Measurements from ENCODE around the gene LARGE1.
A peak's percentile ranks its signal among the peaks of the same experiment; 100 is the strongest.

LARGE1 gene

GRCh38 chr22:33853200-33854097, 66.8 kb downstream of the LARGE1 start:
- peak overlapping the region; percentile 46 to 94 for H3K4me3 ChIP-seq (ENCODE audit: low read depth in 1 of 2, low read length in 2 of 2)
- peaks cover 37% of the 10 kb centered on the region for H3K4me1 ChIP-seq (ENCODE audit: insufficient read depth, low read length)
- no peaks in the 10 kb centered on the region for H3K27me3 ChIP-seq (ENCODE audit: control insufficient read depth in 1 of 2, insufficient read depth in 2 of 2, low read length in 2 of 2)
- peak overlapping the region; percentile 67 for H3K27ac ChIP-seq (ENCODE audit: low read depth, low read length)
- H3K9ac ChIP-seq (ENCODE audit: low read length) = peak overlapping the region; percentile 49
- no peaks in the 10 kb centered on the region for H3K9me3 ChIP-seq (ENCODE audit: low read length)
- H3K36me3 ChIP-seq (ENCODE audit: insufficient read depth, low read length) = no peaks in the 10 kb centered on the region

GRCh38 chr22:33851821-33852384, 68.4 kb downstream of the LARGE1 start:
- Histone ChIP-seq H3K27ac (ENCODE audit: low read depth, low read length) (no peak overlapping the region), H3K9ac (ENCODE audit: low read length) (no peak overlapping the region), H3K4me1 (ENCODE audit: insufficient read depth, low read length) (peaks cover 37% of the 10 kb centered on the region), H3K9me3 (ENCODE audit: low read length) (no peaks in the 10 kb centered on the region), H3K36me3 (ENCODE audit: insufficient read depth, low read length) (no peaks in the 10 kb centered on the region), H3K4me3 (ENCODE audit: low read depth in 1 of 2, low read length in 2 of 2) (no peak overlapping the region), H3K27me3 (ENCODE audit: control insufficient read depth in 1 of 2, insufficient read depth in 2 of 2, low read length in 2 of 2) (no peaks in the 10 kb centered on the region)

- Histone ChIP-seq H3K27ac (ENCODE audit: low read depth, low read length) (no peak overlapping the region), H3K9ac (ENCODE audit: low read length) (no peak overlapping the region)
Observed at GRCh38 chr22:33851240-33851639, 69.0 kb downstream of the LARGE1 start.

GRCh38 chr22:33850724-33851123, 69.6 kb downstream of the LARGE1 start:
- Histone ChIP-seq H3K9me3 (ENCODE audit: low read length) (no peaks in the 10 kb centered on the region), H3K4me1 (ENCODE audit: insufficient read depth, low read length) (peaks cover 37% of the 10 kb centered on the region), H3K27ac (ENCODE audit: low read depth, low read length) (no peak overlapping the region), H3K27me3 (ENCODE audit: control insufficient read depth in 1 of 2, insufficient read depth in 2 of 2, low read length in 2 of 2) (no peaks in the 10 kb centered on the region), H3K9ac (ENCODE audit: low read length) (no peak overlapping the region), H3K36me3 (ENCODE audit: insufficient read depth, low read length) (no peaks in the 10 kb centered on the region), H3K4me3 (ENCODE audit: low read depth in 1 of 2, low read length in 2 of 2) (no peak overlapping the region)

More at GRCh38 chr22:33851240-33851639, 69.0 kb downstream of the LARGE1 start:
- Histone ChIP-seq H3K4me3 (ENCODE audit: low read depth in 1 of 2, low read length in 2 of 2) (no peak overlapping the region), H3K4me1 (ENCODE audit: insufficient read depth, low read length) (peaks cover 37% of the 10 kb centered on the region), H3K27me3 (ENCODE audit: control insufficient read depth in 1 of 2, insufficient read depth in 2 of 2, low read length in 2 of 2) (no peaks in the 10 kb centered on the region), H3K9me3 (ENCODE audit: low read length) (no peaks in the 10 kb centered on the region), H3K36me3 (ENCODE audit: insufficient read depth, low read length) (no peaks in the 10 kb centered on the region)

DNA sequence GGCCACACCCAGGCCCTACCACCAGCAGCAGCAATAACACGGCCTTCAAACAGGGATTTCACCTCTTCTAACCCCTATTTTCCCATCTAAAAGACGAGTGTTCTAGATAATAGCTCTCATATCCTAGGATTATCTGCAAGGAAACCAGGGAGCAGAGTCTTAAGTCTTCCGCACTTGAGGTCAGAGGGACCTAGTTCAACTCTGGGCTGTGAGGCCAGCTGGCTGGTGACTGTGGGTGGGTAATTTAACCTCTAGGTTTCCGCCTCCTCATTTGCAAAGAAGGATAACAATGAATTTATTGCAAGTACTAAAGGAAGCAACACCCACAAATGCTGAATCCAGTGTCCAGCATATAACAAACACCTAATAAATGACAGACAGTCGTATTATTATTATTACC, 70.1 kb downstream of the LARGE1 start:
- H3K27me3 ChIP-seq (ENCODE audit: control insufficient read depth in 1 of 2, insufficient read depth in 2 of 2, low read length in 2 of 2) = no peaks in the 10 kb centered on the region
- no peak overlapping the region for H3K4me3 ChIP-seq (ENCODE audit: low read depth in 1 of 2, low read length in 2 of 2)
- no peaks in the 10 kb centered on the region for H3K36me3 ChIP-seq (ENCODE audit: insufficient read depth, low read length)
- no peak overlapping the region for H3K9ac ChIP-seq (ENCODE audit: low read length)
- peaks cover 37% of the 10 kb centered on the region for H3K4me1 ChIP-seq (ENCODE audit: insufficient read depth, low read length)
- no peak overlapping the region for H3K27ac ChIP-seq (ENCODE audit: low read depth, low read length)
- H3K9me3 ChIP-seq (ENCODE audit: low read length) = no peaks in the 10 kb centered on the region

GRCh38 chr22:33848251-33848650, 72.0 kb downstream of the LARGE1 start:
- no peaks in the 10 kb centered on the region for H3K36me3 ChIP-seq (ENCODE audit: insufficient read depth, low read length)
- no peak overlapping the region for H3K27ac ChIP-seq (ENCODE audit: low read depth, low read length)
- peaks cover 31% of the 10 kb centered on the region for H3K4me1 ChIP-seq (ENCODE audit: insufficient read depth, low read length)
- H3K9ac ChIP-seq (ENCODE audit: low read length) = no peak overlapping the region
- H3K4me3 ChIP-seq (ENCODE audit: low read depth in 1 of 2, low read length in 2 of 2) = no peak overlapping the region
- H3K9me3 ChIP-seq (ENCODE audit: low read length) = no peaks in the 10 kb centered on the region
- no peaks in the 10 kb centered on the region for H3K27me3 ChIP-seq (ENCODE audit: control insufficient read depth in 1 of 2, insufficient read depth in 2 of 2, low read length in 2 of 2)

DNA sequence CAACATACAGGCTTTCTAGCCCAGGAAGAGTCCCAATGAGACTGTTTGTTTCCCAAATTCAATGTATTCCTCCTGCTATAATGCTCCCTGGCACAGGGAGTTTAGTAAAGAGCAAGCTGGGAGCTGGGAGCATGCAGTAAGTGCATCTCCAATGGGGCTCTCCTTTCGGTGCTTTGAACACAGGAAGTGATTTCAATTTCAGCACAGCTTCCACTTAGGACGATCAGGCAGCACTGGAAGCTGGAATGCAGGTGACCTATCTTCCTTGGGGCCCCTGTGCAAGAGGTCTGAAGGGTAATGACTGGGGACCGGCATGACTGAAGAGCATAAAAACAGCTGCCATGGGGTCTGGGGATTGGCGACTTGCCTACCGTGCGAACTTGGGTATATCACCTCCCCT, 76.0 kb downstream of the LARGE1 start:
- peaks cover 12% of the 10 kb centered on the region for H3K4me1 ChIP-seq (ENCODE audit: insufficient read depth, low read length)
- H3K27me3 ChIP-seq (ENCODE audit: control insufficient read depth in 1 of 2, insufficient read depth in 2 of 2, low read length in 2 of 2) = no peaks in the 10 kb centered on the region
- no peak overlapping the region for H3K4me3 ChIP-seq (ENCODE audit: low read depth in 1 of 2, low read length in 2 of 2)
- no peak overlapping the region for H3K9ac ChIP-seq (ENCODE audit: low read length)
- no peaks in the 10 kb centered on the region for H3K36me3 ChIP-seq (ENCODE audit: insufficient read depth, low read length)
- H3K9me3 ChIP-seq (ENCODE audit: low read length) = no peaks in the 10 kb centered on the region
- H3K27ac ChIP-seq (ENCODE audit: low read depth, low read length) = no peak overlapping the region

DNA sequence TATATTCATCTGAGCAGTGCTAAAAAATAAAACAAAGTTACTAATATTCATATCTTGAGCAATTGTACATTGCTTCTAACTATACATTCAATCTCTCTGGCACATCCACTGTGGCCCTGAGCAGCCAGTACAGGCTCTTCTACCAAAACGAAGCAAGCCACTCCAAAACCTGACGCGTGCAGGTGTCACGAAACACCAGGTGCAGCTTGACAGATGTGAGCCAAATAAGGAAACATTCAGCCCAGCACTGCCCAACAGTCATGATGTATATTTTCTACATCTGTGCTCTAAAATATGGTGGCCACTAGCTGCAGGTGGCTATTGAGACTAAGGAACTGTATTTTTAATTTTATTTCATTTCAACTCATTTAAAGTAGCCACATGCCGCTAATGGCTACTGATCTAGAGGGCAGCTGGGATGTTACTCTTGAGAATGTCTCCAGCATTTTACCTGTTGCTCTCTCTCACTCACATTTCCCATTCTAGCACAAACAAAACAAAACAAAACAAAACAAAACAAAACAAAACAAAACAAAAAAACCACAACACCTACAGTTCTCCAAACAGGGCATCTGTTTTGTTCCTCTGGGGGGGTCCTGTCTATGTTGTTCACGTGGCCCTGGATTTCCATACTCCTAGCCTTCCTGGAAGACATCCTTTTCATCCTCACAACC, 77.7 kb downstream of the LARGE1 start:
- no peak overlapping the region for H3K27ac ChIP-seq (ENCODE audit: low read depth, low read length)
- H3K27me3 ChIP-seq (ENCODE audit: control insufficient read depth in 1 of 2, insufficient read depth in 2 of 2, low read length in 2 of 2) = no peaks in the 10 kb centered on the region
- peaks cover 24% of the 10 kb centered on the region for H3K4me1 ChIP-seq (ENCODE audit: insufficient read depth, low read length)
- H3K36me3 ChIP-seq (ENCODE audit: insufficient read depth, low read length) = no peaks in the 10 kb centered on the region
- H3K9me3 ChIP-seq (ENCODE audit: low read length) = no peaks in the 10 kb centered on the region
- no peak overlapping the region for H3K9ac ChIP-seq (ENCODE audit: low read length)
- no peak overlapping the region for H3K4me3 ChIP-seq (ENCODE audit: low read depth in 1 of 2, low read length in 2 of 2)

DNA sequence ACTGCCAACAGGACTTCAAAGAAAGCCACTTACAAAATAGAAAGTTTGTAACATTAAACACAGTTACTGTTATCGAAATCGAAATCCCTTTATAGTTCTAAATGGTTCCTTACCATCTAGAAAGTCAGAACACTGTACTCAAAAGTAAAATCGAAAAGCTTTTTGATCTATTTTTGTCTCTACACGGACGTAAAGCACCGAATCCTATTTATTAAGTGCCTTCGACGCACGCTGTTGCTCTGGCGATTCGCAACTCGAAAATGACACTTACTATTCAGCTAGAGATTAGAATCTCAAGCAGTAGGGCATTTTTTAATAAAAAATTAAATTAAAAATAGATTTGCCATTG, 78.3 kb downstream of the LARGE1 start:
- Histone ChIP-seq H3K9me3 (ENCODE audit: low read length) (no peaks in the 10 kb centered on the region), H3K9ac (ENCODE audit: low read length) (no peak overlapping the region), H3K4me3 (ENCODE audit: low read depth in 1 of 2, low read length in 2 of 2) (no peak overlapping the region), H3K27me3 (ENCODE audit: control insufficient read depth in 1 of 2, insufficient read depth in 2 of 2, low read length in 2 of 2) (no peaks in the 10 kb centered on the region), H3K4me1 (ENCODE audit: insufficient read depth, low read length) (peaks cover 26% of the 10 kb centered on the region), H3K36me3 (ENCODE audit: insufficient read depth, low read length) (no peaks in the 10 kb centered on the region), H3K27ac (ENCODE audit: low read depth, low read length) (no peak overlapping the region)

DNA sequence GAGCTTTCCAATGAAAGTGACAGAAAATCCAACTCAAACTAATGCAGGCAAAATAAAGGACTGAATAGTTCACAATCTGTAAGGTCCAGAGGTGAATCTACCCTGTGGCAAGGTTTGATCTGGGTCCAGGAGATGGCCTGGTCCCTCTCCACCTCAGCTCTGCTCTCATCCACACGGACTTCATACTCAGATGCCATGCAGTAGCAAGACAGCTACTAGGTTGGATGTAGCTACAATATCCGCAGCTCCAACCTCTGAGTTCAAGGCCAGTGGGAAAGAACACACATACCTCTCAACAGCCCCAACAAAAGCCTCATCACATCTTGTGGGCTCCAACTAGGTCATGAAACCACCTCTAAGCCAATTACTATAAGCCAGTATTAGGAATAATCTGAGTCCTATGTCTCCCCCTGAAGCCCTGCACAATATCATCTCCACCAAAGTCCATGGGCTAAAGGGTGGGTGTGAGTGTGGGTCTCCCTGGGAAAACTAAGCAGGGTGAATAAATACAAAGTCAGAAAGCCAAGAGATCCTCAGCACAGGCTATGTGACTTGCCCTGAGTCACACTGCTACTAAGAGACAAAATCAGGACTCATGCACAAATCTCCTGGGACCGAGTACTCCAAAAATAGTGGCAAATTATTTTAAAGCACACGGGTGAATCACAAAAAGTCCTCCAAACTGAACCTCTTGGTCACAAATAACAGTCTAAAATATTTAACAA, 78.8 kb downstream of the LARGE1 start:
- H3K9ac ChIP-seq (ENCODE audit: low read length) = no peak overlapping the region
- no peak overlapping the region for H3K27ac ChIP-seq (ENCODE audit: low read depth, low read length)
- H3K27me3 ChIP-seq (ENCODE audit: control insufficient read depth in 1 of 2, insufficient read depth in 2 of 2, low read length in 2 of 2) = no peaks in the 10 kb centered on the region
- no peaks in the 10 kb centered on the region for H3K9me3 ChIP-seq (ENCODE audit: low read length)
- H3K36me3 ChIP-seq (ENCODE audit: insufficient read depth, low read length) = no peaks in the 10 kb centered on the region
- H3K4me3 ChIP-seq (ENCODE audit: low read depth in 1 of 2, low read length in 2 of 2) = no peak overlapping the region
- H3K4me1 ChIP-seq (ENCODE audit: insufficient read depth, low read length) = peaks cover 26% of the 10 kb centered on the region

- H3K9me3 ChIP-seq (ENCODE audit: low read length) = no peaks in the 10 kb centered on the region
- no peak overlapping the region for H3K9ac ChIP-seq (ENCODE audit: low read length)
- peaks cover 34% of the 10 kb centered on the region for H3K4me1 ChIP-seq (ENCODE audit: insufficient read depth, low read length)
- no peaks in the 10 kb centered on the region for H3K36me3 ChIP-seq (ENCODE audit: insufficient read depth, low read length)
- H3K27me3 ChIP-seq (ENCODE audit: control insufficient read depth in 1 of 2, insufficient read depth in 2 of 2, low read length in 2 of 2) = no peaks in the 10 kb centered on the region
- H3K4me3 ChIP-seq (ENCODE audit: low read depth in 1 of 2, low read length in 2 of 2) = no peak overlapping the region
- H3K27ac ChIP-seq (ENCODE audit: low read depth, low read length) = no peak overlapping the region
Observed at GRCh38 chr22:33838644-33839043, 81.6 kb downstream of the LARGE1 start.
